HepG2 (cell line): ENCODE results near the gene KCNB1. TPM values are rescaled to one million over a fixed set of nuclear protein-coding genes. Genes with fewer than 3 reads are reported as not detected.

Source experiments
- ARID2 ChIP-seq: sonication (generic); formaldehyde crosslinking; IDR thresholded peaks from 2 replicates; pipeline ENCODE4 v1.8.1; 2022; ENCODE audit warnings: mild to moderate bottlenecking, missing genetic modification reagents, borderline replicate concordance
- BORCS8-MEF2B ChIP-seq: sonication (generic); formaldehyde crosslinking; IDR thresholded peaks from 2 replicates; pipeline ENCODE4 v1.8.0; 2022; ENCODE audit warnings: mild to moderate bottlenecking, missing genetic modification reagents
- CEBPG ChIP-seq: IDR thresholded peaks from 2 replicates; pipeline ENCODE4 v1.6.1; 2016
- FOXO1 ChIP-seq: sonication (generic); formaldehyde crosslinking; IDR thresholded peaks from 2 replicates; pipeline ENCODE4 v1.4.0; 2020; ENCODE audit warnings: missing genetic modification reagents
- GATAD1 ChIP-seq: IDR thresholded peaks from 2 replicates; pipeline ENCODE4 v1.6.1; 2016; ENCODE audit warnings: missing genetic modification reagents, missing compliant biosample characterization
- HES4 ChIP-seq: sonication (generic); formaldehyde crosslinking; IDR thresholded peaks from 2 replicates; pipeline ENCODE4 v1.9.0; 2021; ENCODE audit warnings: mild to moderate bottlenecking, missing genetic modification reagents, borderline replicate concordance
- HOMEZ ChIP-seq: IDR thresholded peaks from 2 replicates; pipeline ENCODE4 v1.6.1; 2016; ENCODE audit warnings: low read depth
- HOXA5 ChIP-seq: sonication (generic); formaldehyde crosslinking; IDR thresholded peaks from 2 replicates; pipeline ENCODE4 v1.4.0; 2020; ENCODE audit warnings: missing genetic modification reagents
- HOXA7 ChIP-seq: sonication (generic); formaldehyde crosslinking; IDR thresholded peaks from 2 replicates; pipeline ENCODE4 v1.8.1; 2022; ENCODE audit warnings: mild to moderate bottlenecking, missing genetic modification reagents, moderate library complexity
- KDM5A ChIP-seq: fragments of 200-600 bp; sonication (generic); IDR thresholded peaks from 2 replicates; pipeline ENCODE4 v1.7.0; 2018; ENCODE audit warnings: antibody characterized with exemption, mild to moderate bottlenecking, low read length, borderline replicate concordance
- LCORL ChIP-seq, 2 experiments: fragments of 450-650 bp in 1 of 2; sonication (generic) in 1 of 2; formaldehyde crosslinking in 1 of 2; IDR thresholded peaks; 2 replicates each; pipeline versions ENCODE4 v1.5.0 to v1.6.1; 2017 to 2020; ENCODE audit warnings: antibody characterized with exemption in 1 of 2, missing genetic modification reagents in 1 of 2
- MTF2 ChIP-seq: sonication (generic); formaldehyde crosslinking; IDR thresholded peaks from 2 replicates; pipeline ENCODE4 v1.5.0; 2020; ENCODE audit warnings: missing genetic modification reagents, borderline replicate concordance
- NCOA1 ChIP-seq: sonication (generic); formaldehyde crosslinking; IDR thresholded peaks from 2 replicates; pipeline ENCODE4 v1.9.0; 2021; ENCODE audit warnings: missing genetic modification reagents
- NFYC ChIP-seq: IDR thresholded peaks from 2 replicates; pipeline ENCODE4 v1.6.1; 2016; ENCODE audit warnings: missing genetic modification reagents, missing compliant biosample characterization
- POLR2A ChIP-seq, 2 experiments: IDR thresholded peaks; 2 replicates each; pipeline ENCODE4 v1.6.1; 2011; ENCODE audit warnings: low read depth in 2 of 2, low read length in 2 of 2, mild to moderate bottlenecking in 1 of 2, moderate library complexity in 1 of 2; ENCODE audit not compliant: insufficient read depth in 1 of 2
- SMARCE1 ChIP-seq: fragments of 450-650 bp; IDR thresholded peaks from 2 replicates; pipeline ENCODE4 v1.6.1; 2017; ENCODE audit warnings: borderline replicate concordance
- STAG1 ChIP-seq: sonication (generic); formaldehyde crosslinking; IDR thresholded peaks from 2 replicates; pipeline ENCODE4 v1.4.0; 2020; ENCODE audit warnings: missing genetic modification reagents
- SYNCRIP ChIP-seq: fragments of 200-400 bp; formaldehyde crosslinking; IDR thresholded peaks from 2 replicates; pipeline ENCODE4 v1.6.1; 2018; ENCODE audit warnings: mild to moderate bottlenecking, low read depth, low read length; ENCODE audit not compliant: insufficient read depth
- TAF1 ChIP-seq: sonication (generic); formaldehyde crosslinking; IDR thresholded peaks from 2 replicates; pipeline ENCODE4 v1.4.0; 2020; ENCODE audit warnings: missing genetic modification reagents
- UBTF ChIP-seq: sonication (generic); formaldehyde crosslinking; IDR thresholded peaks from 2 replicates; pipeline ENCODE4 v1.4.0; 2020; ENCODE audit warnings: mild to moderate bottlenecking, missing genetic modification reagents
- ZBTB3 ChIP-seq: sonication (generic); formaldehyde crosslinking; IDR thresholded peaks from 2 replicates; pipeline ENCODE4 v1.4.0; 2020; ENCODE audit warnings: low read depth, mild to moderate bottlenecking, moderate library complexity, missing genetic modification reagents, borderline replicate concordance
- ZBTB43 ChIP-seq: sonication (generic); formaldehyde crosslinking; conservative IDR thresholded peaks from 2 replicates; pipeline ENCODE4 v1.4.0; 2020; ENCODE audit warnings: missing genetic modification reagents
- ZNF205 ChIP-seq: IDR thresholded peaks from 2 replicates; pipeline ENCODE4 v1.6.1; 2018; ENCODE audit warnings: missing biosample characterization, missing genetic modification reagents
- ZNF282 ChIP-seq: fragments of 450-650 bp; IDR thresholded peaks from 2 replicates; pipeline ENCODE4 v1.6.1; 2018; ENCODE audit not compliant: partially characterized antibody
- ZNF367 ChIP-seq: sonication (generic); formaldehyde crosslinking; IDR thresholded peaks from 2 replicates; pipeline ENCODE4 v1.4.0; 2020; ENCODE audit warnings: missing genetic modification reagents, borderline replicate concordance
- ZNF546 ChIP-seq: sonication (generic); formaldehyde crosslinking; conservative IDR thresholded peaks from 2 replicates; pipeline ENCODE4 v1.8.1; 2023; ENCODE audit warnings: mild to moderate bottlenecking, missing genetic modification reagents
- ZNF672 ChIP-seq: sonication (generic); formaldehyde crosslinking; IDR thresholded peaks from 2 replicates; pipeline ENCODE4 v1.8.1; 2022; ENCODE audit warnings: missing genetic modification reagents
- ZNF790 ChIP-seq: sonication (generic); formaldehyde crosslinking; IDR thresholded peaks from 2 replicates; pipeline ENCODE4 v1.8.0; 2022; ENCODE audit warnings: missing genetic modification reagents, mild to moderate bottlenecking, borderline replicate concordance
- ZNF816 ChIP-seq: sonication (generic); formaldehyde crosslinking; IDR thresholded peaks from 2 replicates; pipeline ENCODE4 v1.8.0; 2022; ENCODE audit warnings: missing genetic modification reagents, mild to moderate bottlenecking, borderline replicate concordance
- polyA plus RNA-seq, 8 experiments: library from polyadenylated mRNA; depleted of rRNA in 3 of 8; stranded (reverse) in 7 of 8; unstranded in 1 of 8; fragments of >200 nt; fragmentation: Illumina TruSeq in 4 of 8; extraction: Trizol in 4 of 8; gene quantifications; 2 replicates each; pipeline versions ENCODE4 v1.2.1 to v1.2.3, GENCODE V29; 2011 to 2016; ENCODE audit warnings: low read depth in 4 of 8, missing spikeins in 1 of 8, mixed read lengths in 1 of 8; ENCODE audit not compliant: insufficient read depth in 1 of 8
- total RNA-seq, 5 experiments: library from RNA; depleted of rRNA; stranded (reverse); fragments of >200 nt; fragmentation: Illumina TruSeq; extraction: Trizol; gene quantifications; 2 replicates each; pipeline ENCODE4 v1.2.3, GENCODE V29; 2016; ENCODE audit warnings: low read depth in 1 of 5

KCNB1 gene
- total and polyA plus RNA-seq, 2 of the 13 experiments (the other 11 are each of a cell fraction or from before 2014, with no cell fraction given), result 0.02 TPM; not detected in 1

- TF ChIP-seq NCOA1 (CRISPR knock-in tag) (0 out of 2 replicates have a peak, but pooled peaks have one; percentile 39), NFYC (CRISPR knock-in tag) (no peak; the same call in 1 of the 2 replicates), STAG1 (no peak), HOXA7 (CRISPR knock-in tag) (no peak), KDM5A (no peak), ZNF546 (CRISPR knock-in tag) (no peak), BORCS8-MEF2B (peak; percentile 97), SMARCE1 (no peak), ZNF816 (CRISPR knock-in tag) (0 out of 2 replicates have a peak, but pooled peaks have one; percentile 24), CEBPG (CRISPR knock-in tag) (no peak), ARID2 (CRISPR knock-in tag) (peak; percentile 83; the same call in 1 of the 2 replicates), ZNF282 (no peak), ZNF672 (no peak), HOXA5 (CRISPR knock-in tag) (peak; percentile 96), LCORL (IDR thresholded peaks at IDR 0.05) (no peak), LCORL (CRISPR knock-in tag; IDR thresholded peaks at IDR 0.05) (peak; percentile 36; the same call in 1 of the 2 replicates), MTF2 (0 out of 2 replicates have a peak, but pooled peaks have one; percentile 77), ZNF367 (CRISPR knock-in tag) (no peak; the same call in 1 of the 2 replicates), HES4 (peak; percentile 93), ZNF205 (CRISPR knock-in tag) (peak; percentile 36; the same call in 1 of the 2 replicates), ZNF790 (CRISPR knock-in tag) (0 out of 2 replicates have a peak, but pooled peaks have one; percentile 52), ZBTB3 (CRISPR knock-in tag) (no peak), GATAD1 (0 out of 2 replicates have a peak, but pooled peaks have one; percentile 42), HOMEZ (CRISPR knock-in tag) (peak; percentile 30; the same call in 1 of the 2 replicates), FOXO1 (peak; percentile 67), POLR2A (IDR thresholded peaks at IDR 0.05; ENCODE audit: insufficient read depth in 1 of 2, low read depth in 2 of 2, low read length in 2 of 2) (no peak), TAF1 (CRISPR knock-in tag) (peak; percentile 29; the same call in 1 of the 2 replicates), ZBTB43 (CRISPR knock-in tag) (peak; percentile 91), UBTF (CRISPR knock-in tag) (no peak; the same call in 1 of the 2 replicates), SYNCRIP (no peak)
These were observed at the start of gene KCNB1 (continued) for GRCh38 chr20:49482621-49483017.
